CD4-positive, CD25-positive, alpha-beta regulatory T cell (primary cell): Measurements from ENCODE around the gene DOCK1. TPM values are rescaled to one million over a fixed set of nuclear protein-coding genes. Genes with fewer than 3 reads are reported as not detected.

Experiments
- ATAC-seq, 2 donors: fragments of 150-1000 bp; cut with Tn5 transposase; one replicate each; pipeline ENCODE4 v1.10.0; 2021; ENCODE audit warnings: low read depth in 2 of 2, moderate number of reproducible peaks in 2 of 2, moderate library complexity in 1 of 2
- DNase-seq, 3 donors: peaks; one replicate each; pipeline versions ENCODE4 v3.0.0 to v3.0.0-alpha.2; 2012 to 2022; ENCODE audit warnings: mixed read lengths in 1 of 3
- H3K27ac ChIP-seq: one replicate; pipeline ENCODE4 v1.7.0; 2013; ENCODE audit warnings: mild to moderate bottlenecking, low read length; ENCODE audit not compliant: insufficient read depth, poor library complexity, severe bottlenecking
- H3K27me3 ChIP-seq: one replicate; pipeline ENCODE4 v1.7.0; 2013; ENCODE audit warnings: low read length; ENCODE audit not compliant: control insufficient read depth, insufficient read depth
- H3K36me3 ChIP-seq: one replicate; pipeline ENCODE4 v1.7.0; 2013; ENCODE audit warnings: mild to moderate bottlenecking, low read length, moderate library complexity; ENCODE audit not compliant: control insufficient read depth, insufficient read depth
- H3K4me1 ChIP-seq: 2 replicates; pipeline ENCODE4 v1.7.0; 2013; ENCODE audit warnings: mild to moderate bottlenecking, low read length; ENCODE audit not compliant: insufficient read depth, control insufficient read depth, poor library complexity, severe bottlenecking
- H3K4me3 ChIP-seq: one replicate; pipeline ENCODE4 v1.7.0; 2013; ENCODE audit warnings: low read depth, mild to moderate bottlenecking, low read length, moderate library complexity
- H3K9me3 ChIP-seq, 2 experiments: 1 replicate in 1 of 2; 2 replicates in 1 of 2; pipeline ENCODE4 v1.7.0; 2013; ENCODE audit warnings: low read length in 2 of 2, mild to moderate bottlenecking in 1 of 2, moderate library complexity in 1 of 2; ENCODE audit not compliant: control insufficient read depth in 2 of 2
- H3K27ac Mint-ChIP-seq, 3 donors: one replicate each; pipeline ENCODE4 v1.8.0; 2020 to 2022; ENCODE audit warnings: mild to moderate bottlenecking in 3 of 3, mixed read lengths in 3 of 3, moderate library complexity in 2 of 3
- H3K27me3 Mint-ChIP-seq: one replicate; pipeline ENCODE4 v1.8.0; 2022; ENCODE audit warnings: mild to moderate bottlenecking, mixed read lengths
- H3K36me3 Mint-ChIP-seq: one replicate; pipeline ENCODE4 v1.8.0; 2020; ENCODE audit warnings: mixed read lengths
- H3K4me1 Mint-ChIP-seq, 4 donors: one replicate each; pipeline ENCODE4 v1.8.0; 2020 to 2022; ENCODE audit warnings: mixed read lengths in 4 of 4, mild to moderate bottlenecking in 1 of 4
- H3K4me3 Mint-ChIP-seq, 4 donors: one replicate each; pipeline ENCODE4 v1.8.0; 2020 to 2022; ENCODE audit warnings: mild to moderate bottlenecking in 4 of 4, mixed read lengths in 4 of 4, moderate library complexity in 3 of 4
- H3K9me3 Mint-ChIP-seq, 7 donors: one replicate each; pipeline ENCODE4 v1.8.0; 2020 to 2022; ENCODE audit warnings: mixed read lengths in 7 of 7, mild to moderate bottlenecking in 3 of 7, moderate library complexity in 2 of 7
- polyA plus RNA-seq, 4 donors: library from polyadenylated mRNA; unstranded; fragments of 300-500 nt; fragmentation: Illumina TruSeq; gene quantifications; one replicate each; pipeline ENCODE4 v1.2.3, GENCODE V29; 2021
- total RNA-seq: library from RNA; stranded (reverse); gene quantifications from one replicate; pipeline ENCODE4 v1.2.3, GENCODE V29; 2022

Gene DOCK1
- total and polyA plus RNA-seq, 5 donors from 2014 or later: 0.20 TPM; not detected in 4

DNA sequence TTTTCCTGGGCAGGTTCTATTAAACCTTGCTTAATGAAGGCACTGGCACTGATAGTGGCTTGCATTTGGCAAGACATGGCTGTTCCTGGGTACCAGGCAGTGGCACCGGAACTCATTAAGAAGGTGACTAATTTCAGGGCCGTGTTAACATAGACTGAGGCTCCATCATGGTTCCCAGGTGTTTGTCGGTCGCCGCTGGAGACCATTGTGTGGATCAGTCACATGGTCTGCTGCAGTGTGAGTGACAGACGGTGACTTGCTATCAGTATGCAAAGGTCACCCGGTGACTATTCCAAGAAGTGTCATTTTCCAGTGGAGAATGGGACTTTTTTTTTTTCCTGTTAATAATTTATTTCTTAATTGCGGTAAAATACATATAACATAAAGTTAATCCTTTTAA lies 184.9 kb downstream of the DOCK1 start:
- Mint-ChIP-seq H3K36me3 (no peaks in the 10 kb centered on the region), H3K27ac (no peak overlapping the region), H3K4me1 (no peaks in the 10 kb centered on the region), H3K4me3 (no peak overlapping the region), H3K9me3 (peaks cover 0 to 3% (median 0%) of the 10 kb centered on the region in 7 donors), H3K27me3 (no peaks in the 10 kb centered on the region)
- no peak overlapping the region for H3K27ac ChIP-seq
- ATAC-seq: no peak
- H3K36me3 ChIP-seq: no peaks in the 10 kb centered on the region
- H3K4me3 ChIP-seq: no peak overlapping the region
- H3K27me3 ChIP-seq: no peaks in the 10 kb centered on the region
- DNase-seq: no peak
- no peaks in the 10 kb centered on the region for H3K4me1 ChIP-seq
- H3K9me3 ChIP-seq: no peaks in the 10 kb centered on the region

DNA sequence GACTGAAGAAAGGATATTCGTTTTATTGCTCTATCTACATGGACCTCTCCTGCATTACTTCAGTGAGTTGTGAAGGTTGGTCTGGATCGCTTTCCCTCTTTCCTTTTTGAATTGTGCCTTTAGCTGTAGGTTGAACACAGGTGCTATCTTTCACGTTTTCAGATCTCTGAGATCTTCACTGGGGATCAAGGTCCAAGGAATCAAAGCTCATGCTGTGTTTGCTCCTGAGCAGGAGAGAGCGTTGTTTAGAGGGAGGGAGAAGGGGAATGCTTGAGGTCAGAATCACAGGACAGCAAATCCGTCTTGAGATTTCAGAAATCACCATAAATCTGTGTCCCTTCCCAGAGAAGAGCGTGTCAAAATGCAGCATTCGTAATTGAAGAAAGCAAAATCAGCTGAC lies 186.1 kb downstream of the DOCK1 start:
- ATAC-seq (no peak), DNase-seq (no peak)
- Mint-ChIP-seq H3K4me1 (no peaks in the 10 kb centered on the region), H3K27me3 (no peaks in the 10 kb centered on the region), H3K27ac (no peak overlapping the region), H3K36me3 (no peaks in the 10 kb centered on the region), H3K9me3 (peaks cover 0 to 3% (median 0%) of the 10 kb centered on the region in 7 donors), H3K4me3 (no peak overlapping the region)
- H3K27ac ChIP-seq: no peak overlapping the region
- no peaks in the 10 kb centered on the region for H3K36me3 ChIP-seq
- no peaks in the 10 kb centered on the region for H3K27me3 ChIP-seq
- H3K4me3 ChIP-seq: no peak overlapping the region
- no peaks in the 10 kb centered on the region for H3K9me3 ChIP-seq
- no peaks in the 10 kb centered on the region for H3K4me1 ChIP-seq

DNA sequence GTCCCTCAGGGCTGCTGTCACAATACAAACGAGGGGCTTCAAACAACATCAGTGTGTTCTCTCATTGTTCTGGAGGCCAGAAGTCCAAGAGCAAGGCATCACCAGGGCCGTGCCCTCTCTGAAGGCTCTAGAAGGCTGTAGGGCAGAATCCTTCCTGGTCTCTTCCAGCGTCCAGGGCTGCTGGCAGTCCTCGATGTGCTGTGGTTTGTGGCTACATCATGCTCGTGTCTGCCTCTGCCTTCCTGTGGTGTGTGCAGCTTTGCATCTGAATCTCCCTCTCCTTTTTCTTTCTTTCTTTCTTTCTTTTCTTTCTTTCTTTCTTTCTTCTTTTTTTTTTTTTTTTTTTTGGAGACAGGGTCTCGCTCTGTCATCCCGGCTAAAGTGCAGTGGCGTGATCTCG lies 187.7 kb downstream of the DOCK1 start:
- H3K4me3 ChIP-seq: no peak overlapping the region
- no peak overlapping the region for H3K4me3 Mint-ChIP-seq
- no peaks in the 10 kb centered on the region for H3K36me3 Mint-ChIP-seq
- no peaks in the 10 kb centered on the region for H3K36me3 ChIP-seq
- H3K9me3 Mint-ChIP-seq: peaks cover 0 to 3% (median 0%) of the 10 kb centered on the region in 7 donors
- no peak overlapping the region for H3K27ac Mint-ChIP-seq
- no peaks in the 10 kb centered on the region for H3K27me3 Mint-ChIP-seq
- no peak for DNase-seq
- no peaks in the 10 kb centered on the region for H3K4me1 ChIP-seq
- H3K4me1 Mint-ChIP-seq: no peaks in the 10 kb centered on the region
- H3K27ac ChIP-seq: no peak overlapping the region
- ATAC-seq: no peak
- no peaks in the 10 kb centered on the region for H3K27me3 ChIP-seq
- no peaks in the 10 kb centered on the region for H3K9me3 ChIP-seq

DNA sequence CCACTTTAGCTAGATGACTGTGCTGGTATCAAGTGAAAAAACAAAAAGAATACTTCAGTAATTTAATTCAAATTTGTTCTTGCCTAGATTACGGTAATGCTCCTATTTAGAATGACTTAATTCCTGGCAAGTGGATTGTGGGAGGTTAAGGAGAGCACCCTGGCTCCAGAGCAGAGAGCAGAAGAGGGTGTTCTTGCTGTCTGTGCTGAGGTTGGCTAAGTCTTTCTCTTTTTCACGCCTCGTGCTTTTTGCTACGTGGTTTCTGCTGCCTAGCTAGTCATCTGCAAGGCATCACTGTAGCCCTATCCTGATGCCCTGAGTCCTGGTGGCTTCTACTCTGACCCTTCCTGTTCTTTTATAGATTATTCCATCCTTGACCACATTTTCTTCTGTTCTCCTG lies 189.8 kb downstream of the DOCK1 start:
- Histone ChIP-seq H3K9me3 (no peaks in the 10 kb centered on the region), H3K27me3 (no peaks in the 10 kb centered on the region), H3K4me3 (no peak overlapping the region), H3K27ac (no peak overlapping the region), H3K4me1 (no peaks in the 10 kb centered on the region), H3K36me3 (no peaks in the 10 kb centered on the region)
- Mint-ChIP-seq H3K4me1 (no peaks in the 10 kb centered on the region), H3K27me3 (no peaks in the 10 kb centered on the region), H3K9me3 (peaks cover 0 to 3% (median under 1%) of the 10 kb centered on the region in 7 donors), H3K27ac (no peak overlapping the region), H3K36me3 (no peaks in the 10 kb centered on the region), H3K4me3 (no peak overlapping the region)
- DNase-seq (no peak), ATAC-seq (no peak)

DNA sequence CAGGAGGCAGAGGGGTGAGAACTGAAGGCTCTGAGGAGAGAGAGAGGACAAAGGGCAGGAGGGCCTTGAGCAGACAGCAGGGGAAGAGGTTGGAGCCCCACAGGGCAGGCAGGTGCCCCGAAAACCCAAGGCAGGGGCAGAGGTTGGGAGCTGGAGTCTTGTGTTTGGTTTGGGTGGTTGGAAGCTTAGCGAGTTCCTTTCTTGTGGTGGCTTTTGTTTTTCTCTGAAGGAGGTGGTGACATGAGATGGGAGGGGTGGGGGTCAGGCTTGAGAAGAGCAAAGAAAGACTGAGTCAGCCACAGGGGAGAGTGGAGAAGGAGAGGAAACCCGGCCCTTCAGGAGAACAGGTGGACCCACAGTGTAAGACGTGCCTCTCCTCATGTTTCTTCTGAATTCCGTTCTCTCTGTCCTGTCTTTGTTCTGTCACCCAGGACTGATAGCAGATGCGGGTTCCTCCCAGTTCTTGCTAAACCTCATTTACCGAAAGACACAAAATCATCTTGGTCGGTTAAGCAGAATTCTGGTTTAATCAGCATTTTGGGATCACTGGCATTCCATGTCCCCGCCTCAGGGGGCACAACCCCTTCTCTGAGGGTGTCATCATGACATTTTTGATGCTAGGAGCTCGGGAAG lies 195.9 kb downstream of the DOCK1 start:
- Mint-ChIP-seq H3K4me1 (no peaks in the 10 kb centered on the region), H3K4me3 (no peak overlapping the region), H3K9me3 (peaks cover 0 to 6% (median 0%) of the 10 kb centered on the region in 7 donors), H3K27me3 (no peaks in the 10 kb centered on the region), H3K27ac (no peak overlapping the region), H3K36me3 (no peaks in the 10 kb centered on the region)
- Histone ChIP-seq H3K4me3 (no peak overlapping the region), H3K4me1 (no peaks in the 10 kb centered on the region), H3K27me3 (no peaks in the 10 kb centered on the region), H3K9me3 (no peaks in the 10 kb centered on the region), H3K27ac (no peak overlapping the region), H3K36me3 (no peaks in the 10 kb centered on the region)
- no peak for ATAC-seq
- DNase-seq: no peak

DNA sequence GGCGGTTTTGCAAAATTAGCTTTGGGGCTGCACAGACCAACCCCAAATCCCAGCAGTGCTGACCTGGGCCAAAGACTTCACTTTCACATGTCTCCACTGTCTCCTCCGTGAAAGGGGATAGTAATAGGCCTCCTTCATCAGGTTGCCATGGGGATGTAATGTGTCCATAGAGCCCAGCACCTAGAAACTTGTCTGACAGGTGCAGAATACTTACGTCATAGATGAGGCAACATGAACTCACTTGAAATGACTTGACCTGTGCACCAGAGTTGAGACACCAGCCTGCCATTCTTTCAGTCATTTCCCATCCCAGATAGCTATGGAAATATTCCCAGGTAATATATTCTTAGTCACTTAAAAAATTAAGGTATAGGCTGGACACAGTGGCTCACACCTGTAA lies 196.9 kb downstream of the DOCK1 start:
- Mint-ChIP-seq H3K9me3 (peaks cover 0 to 6% (median 0%) of the 10 kb centered on the region in 7 donors), H3K4me3 (no peak overlapping the region), H3K27ac (no peak overlapping the region), H3K4me1 (no peaks in the 10 kb centered on the region), H3K27me3 (no peaks in the 10 kb centered on the region), H3K36me3 (no peaks in the 10 kb centered on the region)
- no peak for DNase-seq
- Histone ChIP-seq H3K9me3 (no peaks in the 10 kb centered on the region), H3K36me3 (no peaks in the 10 kb centered on the region), H3K4me3 (no peak overlapping the region), H3K27ac (no peak overlapping the region), H3K4me1 (no peaks in the 10 kb centered on the region), H3K27me3 (no peaks in the 10 kb centered on the region)
- no peak for ATAC-seq

DNA sequence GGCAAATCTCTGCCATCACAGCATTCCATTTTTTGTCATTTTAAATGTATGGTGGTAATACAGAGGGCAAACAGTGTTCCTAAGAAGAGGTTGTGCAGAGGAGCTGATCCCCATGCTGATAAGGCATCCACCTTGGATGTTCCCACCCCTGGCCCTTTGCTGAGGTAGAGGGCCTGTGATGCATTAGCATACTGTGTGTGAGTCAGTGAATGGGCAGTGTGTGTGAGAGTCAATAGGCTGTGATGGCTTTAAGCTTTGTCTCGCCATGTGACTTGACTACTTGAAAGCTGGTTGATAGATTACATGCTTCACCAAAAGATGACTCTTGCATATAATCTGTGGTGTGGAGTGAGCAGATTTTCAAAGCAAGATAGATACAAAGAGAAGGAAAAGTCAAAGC lies 209.9 kb downstream of the DOCK1 start:
- ATAC-seq: no peak
- Mint-ChIP-seq H3K4me1 (no peaks in the 10 kb centered on the region), H3K4me3 (no peak overlapping the region), H3K9me3 (peaks cover 0 to 4% (median 0%) of the 10 kb centered on the region in 7 donors), H3K27ac (no peak overlapping the region), H3K27me3 (no peaks in the 10 kb centered on the region), H3K36me3 (no peaks in the 10 kb centered on the region)
- no peaks in the 10 kb centered on the region for H3K36me3 ChIP-seq
- DNase-seq: no peak
- no peaks in the 10 kb centered on the region for H3K4me1 ChIP-seq
- no peak overlapping the region for H3K4me3 ChIP-seq
- H3K27ac ChIP-seq: no peak overlapping the region
- no peaks in the 10 kb centered on the region for H3K9me3 ChIP-seq
- H3K27me3 ChIP-seq: no peaks in the 10 kb centered on the region

DNA sequence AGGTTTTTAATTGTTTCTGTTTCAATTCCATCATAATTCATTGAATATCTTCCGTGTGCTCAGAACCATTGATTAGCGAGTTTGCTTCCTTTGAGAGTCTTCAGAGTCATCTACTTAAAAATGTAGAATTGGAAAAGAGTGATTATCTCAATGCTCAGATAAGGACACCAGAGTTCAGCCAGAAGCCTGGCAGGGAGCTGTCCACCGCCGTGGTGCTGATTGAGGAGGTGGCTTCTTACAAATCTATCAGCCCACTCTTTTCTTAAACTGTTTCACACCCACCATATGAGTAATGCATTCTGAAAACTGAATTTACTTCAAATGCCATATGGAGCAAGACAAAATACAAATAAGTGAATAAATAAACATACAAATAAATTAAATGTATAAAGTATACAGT lies 211.9 kb downstream of the DOCK1 start:
- Histone ChIP-seq H3K27me3 (no peaks in the 10 kb centered on the region), H3K9me3 (no peaks in the 10 kb centered on the region), H3K36me3 (no peaks in the 10 kb centered on the region), H3K4me1 (no peaks in the 10 kb centered on the region), H3K27ac (no peak overlapping the region), H3K4me3 (no peak overlapping the region)
- Mint-ChIP-seq H3K4me1 (no peaks in the 10 kb centered on the region), H3K9me3 (peaks cover 0 to 4% (median 0%) of the 10 kb centered on the region in 7 donors), H3K36me3 (no peaks in the 10 kb centered on the region), H3K27ac (no peak overlapping the region), H3K4me3 (no peak overlapping the region), H3K27me3 (no peaks in the 10 kb centered on the region)
- DNase-seq (peak in 1 of 3 donors; percentile 2), ATAC-seq (no peak)
